BE2C (cell line): ENCODE results near the gene TMC3.

ENCODE experiments used
- DNase-seq: peaks from one replicate; pipeline ENCODE4 v3.0.0-alpha.2; 2020
- H3K27me3 ChIP-seq: fragments of 250-450 bp; sonication (Bioruptor Pico); 2 replicates; pipeline ENCODE4 v1.5.1; 2020; ENCODE audit warnings: mild to moderate bottlenecking
- H3K36me3 ChIP-seq: fragments of 250-450 bp; sonication (Bioruptor Pico); 2 replicates; pipeline ENCODE4 v1.5.1; 2020; ENCODE audit warnings: mild to moderate bottlenecking
- H3K4me1 ChIP-seq: fragments of 250-450 bp; sonication (Bioruptor Pico); 2 replicates; pipeline ENCODE4 v1.5.1; 2020
- H3K4me3 ChIP-seq: 2 replicates; pipeline ENCODE4 v1.5.1; 2011; ENCODE audit warnings: low read depth, low read length
- H3K9me3 ChIP-seq: fragments of 250-450 bp; sonication (Bioruptor Pico); 2 replicates; pipeline ENCODE4 v1.5.1; 2020
- TF ChIP-seq, protein P1 (sequence below): IDR thresholded peaks from 2 replicates; pipeline ENCODE4 v1.5.1; 2012; ENCODE audit warnings: mild to moderate bottlenecking, low read depth, low read length

TMC3 gene

DNA sequence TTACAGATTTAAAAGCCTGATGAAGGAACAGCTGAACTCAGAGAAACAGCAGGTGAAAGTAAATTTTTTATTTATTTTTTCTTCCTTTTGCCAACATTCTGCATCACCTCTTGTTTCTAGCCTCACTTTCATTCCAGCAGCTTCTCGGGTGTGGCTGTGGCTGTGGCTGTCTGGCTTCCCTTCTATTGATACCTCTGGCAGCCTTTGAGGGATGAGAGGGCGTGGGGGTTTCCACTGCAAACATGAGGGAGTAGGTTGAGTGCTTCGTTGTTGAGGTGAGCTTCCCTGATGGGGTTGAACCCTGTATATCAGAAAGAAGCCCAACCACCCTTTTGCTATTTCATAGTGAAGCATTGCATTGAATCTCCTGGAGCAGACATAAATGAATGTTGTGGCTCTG lies 6.2 kb upstream of the TMC3 start:
- DNase-seq, result no peak
- Histone ChIP-seq H3K27me3 (peaks cover 33% of the 10 kb centered on the region), H3K4me3 (no peak overlapping the region), H3K4me1 (no peaks in the 10 kb centered on the region), H3K9me3 (no peaks in the 10 kb centered on the region), H3K36me3 (no peaks in the 10 kb centered on the region)
- TF ChIP-seq, protein P1, sequence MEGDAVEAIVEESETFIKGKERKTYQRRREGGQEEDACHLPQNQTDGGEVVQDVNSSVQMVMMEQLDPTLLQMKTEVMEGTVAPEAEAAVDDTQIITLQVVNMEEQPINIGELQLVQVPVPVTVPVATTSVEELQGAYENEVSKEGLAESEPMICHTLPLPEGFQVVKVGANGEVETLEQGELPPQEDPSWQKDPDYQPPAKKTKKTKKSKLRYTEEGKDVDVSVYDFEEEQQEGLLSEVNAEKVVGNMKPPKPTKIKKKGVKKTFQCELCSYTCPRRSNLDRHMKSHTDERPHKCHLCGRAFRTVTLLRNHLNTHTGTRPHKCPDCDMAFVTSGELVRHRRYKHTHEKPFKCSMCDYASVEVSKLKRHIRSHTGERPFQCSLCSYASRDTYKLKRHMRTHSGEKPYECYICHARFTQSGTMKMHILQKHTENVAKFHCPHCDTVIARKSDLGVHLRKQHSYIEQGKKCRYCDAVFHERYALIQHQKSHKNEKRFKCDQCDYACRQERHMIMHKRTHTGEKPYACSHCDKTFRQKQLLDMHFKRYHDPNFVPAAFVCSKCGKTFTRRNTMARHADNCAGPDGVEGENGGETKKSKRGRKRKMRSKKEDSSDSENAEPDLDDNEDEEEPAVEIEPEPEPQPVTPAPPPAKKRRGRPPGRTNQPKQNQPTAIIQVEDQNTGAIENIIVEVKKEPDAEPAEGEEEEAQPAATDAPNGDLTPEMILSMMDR, result no peak

DNA sequence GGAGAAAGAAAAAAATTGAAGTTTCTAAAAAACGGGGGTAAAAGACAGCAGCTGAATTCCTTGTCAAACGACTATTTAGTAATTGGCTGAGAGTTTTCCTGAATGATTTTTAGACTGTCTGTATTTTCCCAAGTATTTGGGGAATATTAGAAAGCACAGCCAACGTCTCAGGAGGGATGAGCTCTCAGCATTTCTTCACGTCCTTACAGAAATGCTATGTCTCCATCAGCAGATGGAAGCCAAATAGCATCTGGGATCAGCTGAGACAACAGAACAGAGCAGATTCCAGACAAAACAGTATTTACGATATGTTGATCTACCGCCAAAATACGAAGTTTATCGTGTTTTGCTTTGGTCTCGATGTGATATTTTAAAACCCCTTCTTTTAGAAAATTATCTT lies 5.3 kb upstream of the TMC3 start:
- TF ChIP-seq, protein P1, result no peak
- no peaks in the 10 kb centered on the region for H3K4me1 ChIP-seq
- H3K4me3 ChIP-seq, result no peak overlapping the region
- peaks cover 37% of the 10 kb centered on the region for H3K27me3 ChIP-seq
- H3K36me3 ChIP-seq, result no peaks in the 10 kb centered on the region
- DNase-seq, result no peak
- H3K9me3 ChIP-seq, result no peaks in the 10 kb centered on the region

DNA sequence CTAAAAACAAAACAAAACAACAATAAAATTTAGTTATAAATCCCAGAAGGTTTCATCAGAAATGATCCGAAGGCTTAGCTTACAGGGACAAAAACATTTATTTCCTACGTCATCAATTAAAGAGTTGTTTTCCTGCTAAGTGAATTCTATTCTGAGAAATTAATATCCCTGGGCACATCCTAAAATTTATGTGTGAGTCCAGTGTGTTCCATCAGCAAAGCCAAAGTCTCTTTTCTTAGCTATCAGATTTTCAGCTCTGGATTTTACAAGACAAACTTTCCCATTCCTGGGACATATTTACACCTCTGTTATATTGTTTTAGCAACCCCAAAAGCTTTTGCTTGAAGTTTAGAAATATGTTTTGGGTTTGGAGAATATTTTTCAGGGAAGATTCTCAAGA lies 4.4 kb upstream of the TMC3 start:
- no peak for DNase-seq
- Histone ChIP-seq H3K27me3 (peaks cover 41% of the 10 kb centered on the region), H3K4me1 (no peaks in the 10 kb centered on the region), H3K4me3 (no peak overlapping the region), H3K36me3 (no peaks in the 10 kb centered on the region), H3K9me3 (no peaks in the 10 kb centered on the region)
- TF ChIP-seq, protein P1, result no peak

DNA sequence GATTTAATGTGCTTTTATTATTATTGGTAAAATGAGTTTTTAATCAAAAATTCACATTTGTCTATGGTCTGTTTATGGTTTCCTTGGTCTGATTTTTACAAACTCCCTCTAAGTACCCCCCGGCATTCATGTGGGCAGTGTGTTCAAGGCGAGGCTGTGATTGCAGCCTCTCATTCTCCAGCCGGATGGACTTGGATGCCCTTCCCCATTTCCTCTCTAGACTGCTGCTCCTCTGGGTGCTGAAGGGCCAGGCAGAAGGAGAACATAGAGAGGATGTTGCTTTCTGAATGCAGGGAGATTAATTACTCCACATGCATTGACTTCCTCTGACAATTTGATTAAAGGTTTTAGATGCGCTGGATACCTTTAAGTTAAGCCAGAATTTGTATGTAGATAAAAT lies 3.9 kb upstream of the TMC3 start:
- no peak overlapping the region for H3K4me3 ChIP-seq
- H3K9me3 ChIP-seq, result no peaks in the 10 kb centered on the region
- peaks cover 41% of the 10 kb centered on the region for H3K27me3 ChIP-seq
- TF ChIP-seq, protein P1, result no peak
- DNase-seq, result no peak
- no peaks in the 10 kb centered on the region for H3K4me1 ChIP-seq
- H3K36me3 ChIP-seq, result no peaks in the 10 kb centered on the region

DNA sequence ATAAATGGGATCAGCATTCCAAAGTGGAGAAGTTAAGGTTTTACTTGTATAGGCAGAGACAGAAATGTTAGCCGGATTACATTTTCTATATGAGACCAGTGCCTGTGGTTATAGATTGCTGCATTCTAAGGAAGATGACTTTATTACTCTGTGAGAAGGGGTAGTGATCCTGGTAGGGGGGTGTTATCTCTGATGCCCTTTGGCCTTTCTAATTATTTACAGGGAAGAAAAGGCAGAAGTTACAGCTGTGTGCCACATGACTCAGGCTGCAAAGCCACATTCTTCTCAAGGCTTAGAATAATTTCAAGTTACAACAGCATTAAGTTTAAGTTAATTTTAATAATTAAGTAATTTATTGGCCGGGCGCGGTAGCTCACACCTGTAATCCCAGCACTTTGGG lies 2.2 kb upstream of the TMC3 start:
- Histone ChIP-seq H3K36me3 (no peaks in the 10 kb centered on the region), H3K9me3 (no peaks in the 10 kb centered on the region), H3K27me3 (peaks cover 39% of the 10 kb centered on the region), H3K4me3 (no peak overlapping the region), H3K4me1 (no peaks in the 10 kb centered on the region)
- TF ChIP-seq, protein P1, result no peak
- no peak for DNase-seq

DNA sequence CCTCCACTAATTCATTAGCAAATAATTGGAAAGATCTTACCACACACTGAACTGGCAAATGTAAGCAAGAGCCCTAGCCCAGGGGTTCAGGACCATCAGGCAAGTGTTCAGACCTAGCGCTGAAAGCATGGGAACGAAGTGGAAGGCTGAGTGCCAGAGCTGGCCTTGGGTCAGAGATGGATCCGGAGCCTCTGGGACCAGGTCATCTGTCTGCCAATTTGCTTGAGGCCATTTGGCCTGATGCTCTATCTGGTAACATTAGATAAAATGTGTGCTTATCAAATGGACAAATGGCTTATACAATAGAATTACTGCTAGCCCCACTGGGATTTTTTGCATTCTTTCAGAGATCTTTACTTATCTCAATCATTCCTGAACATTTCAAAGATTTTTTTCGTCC lies 1.4 kb upstream of the TMC3 start:
- Histone ChIP-seq H3K4me1 (no peaks in the 10 kb centered on the region), H3K9me3 (no peaks in the 10 kb centered on the region), H3K27me3 (peaks cover 33% of the 10 kb centered on the region), H3K36me3 (no peaks in the 10 kb centered on the region), H3K4me3 (no peak overlapping the region)
- TF ChIP-seq, protein P1, result no peak
- no peak for DNase-seq
